Activated CD4-positive, alpha-beta T cell treated with anti-CD3 and anti-CD28 coated beads, Interleukin-2, amount 50 U/mL, for 48 hours (primary cell): ENCODE measurements around the gene SEMA6A.
"Not testable (repeated sequence)": the region's sequence is repeated elsewhere in the genome, so short reads cannot be mapped to it uniquely, and the experiment has no call there.

ENCODE experiments used
- DNase-seq, 2 experiments: peaks; one replicate each; pipeline ENCODE4 v3.0.0-alpha.2; 2020

The SEMA6A gene

GRCh38 chr5:116546743-116547124 is 27.9 kb downstream of the SEMA6A start:
- no peak for DNase-seq

DNA sequence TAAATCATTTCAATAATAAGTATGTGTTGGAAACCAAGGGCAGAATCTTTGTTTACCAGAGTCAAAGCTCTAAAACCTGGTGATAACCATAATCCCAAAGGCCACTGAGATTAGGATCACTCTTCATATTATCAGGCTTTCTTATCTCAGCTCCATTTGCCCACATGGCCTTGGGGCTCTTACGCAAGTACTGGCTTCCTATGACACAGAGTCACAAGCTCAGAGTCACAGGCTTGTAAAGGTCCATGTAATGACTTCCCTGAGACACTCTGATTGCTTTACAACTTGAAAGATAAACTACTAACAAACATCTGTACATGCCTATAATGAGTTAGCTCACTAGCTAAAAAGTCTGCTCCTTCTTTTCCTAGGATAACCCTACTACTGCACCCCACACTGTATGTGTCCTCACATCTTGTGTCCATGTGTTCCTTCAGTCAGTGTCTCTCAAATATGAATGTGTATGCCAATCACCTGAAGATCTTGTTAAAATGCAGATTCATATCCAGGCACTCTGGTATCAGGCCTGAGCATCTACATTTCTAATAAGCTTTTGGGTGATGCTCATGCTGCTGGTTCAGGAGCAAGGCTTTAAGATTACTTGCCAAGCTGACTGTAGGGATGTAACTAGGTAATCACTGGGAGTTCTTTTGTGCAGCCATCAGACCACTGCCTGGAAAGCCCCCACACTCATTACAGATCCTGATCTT is 28.4 kb downstream of the SEMA6A start:
- DNase-seq, result no peak

DNA sequence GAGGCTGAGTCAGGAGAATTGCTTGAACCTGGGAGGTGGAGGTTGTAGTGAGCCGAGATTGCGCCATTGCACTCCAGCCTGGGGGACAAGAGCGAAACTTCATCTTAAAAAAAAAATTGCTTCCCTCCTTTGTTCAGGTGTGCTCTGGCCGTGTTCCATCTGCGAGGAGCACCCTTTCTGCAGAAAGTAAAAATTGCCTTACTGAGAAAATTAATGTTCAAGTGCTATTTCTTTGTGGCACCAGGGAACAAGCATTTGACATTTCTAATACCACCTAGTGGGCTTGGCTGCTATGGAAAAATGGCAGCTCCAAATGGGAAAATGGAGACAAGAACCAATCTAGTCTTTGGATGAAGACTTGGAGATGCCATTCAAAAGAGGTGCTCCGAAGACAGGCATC is 29.2 kb downstream of the SEMA6A start:
- DNase-seq, result not testable (repeated sequence)

DNA sequence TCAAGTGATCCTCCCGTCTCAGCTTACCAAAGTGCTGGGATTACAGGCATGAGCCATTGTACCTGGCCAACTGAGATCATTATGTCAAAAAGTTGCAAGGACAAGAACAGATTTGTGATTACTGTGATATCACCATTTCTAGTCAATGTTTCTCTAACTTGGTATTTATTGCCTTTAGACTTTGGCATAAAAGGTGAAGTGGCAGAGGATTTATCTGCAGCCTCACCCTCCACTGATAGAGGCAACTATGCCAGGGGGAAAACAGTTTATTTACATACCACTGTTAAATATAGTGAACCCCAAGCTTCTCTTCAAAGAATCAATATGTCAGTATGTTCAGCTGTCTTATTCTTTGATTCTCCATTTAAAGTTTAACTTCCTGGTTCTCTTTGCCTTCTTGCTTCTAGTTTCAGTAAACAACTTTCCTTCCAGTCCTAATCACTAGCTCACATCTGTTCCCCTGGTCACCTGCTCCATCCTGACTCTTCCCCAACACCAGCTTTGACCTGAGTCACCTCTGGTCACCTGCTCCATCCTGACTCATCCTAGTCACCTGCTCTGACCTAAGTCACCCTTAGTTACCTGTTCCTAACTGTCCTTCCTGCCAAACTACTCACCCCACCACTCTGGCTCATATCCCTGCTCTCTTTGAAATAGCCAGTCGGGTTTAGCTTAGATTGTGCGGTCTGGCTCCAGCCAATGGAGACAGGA is 29.9 kb downstream of the SEMA6A start:
- no peak for DNase-seq

- no peak for DNase-seq
These were observed 31.1 kb downstream of the SEMA6A start for GRCh38 chr5:116543501-116543900.

DNA sequence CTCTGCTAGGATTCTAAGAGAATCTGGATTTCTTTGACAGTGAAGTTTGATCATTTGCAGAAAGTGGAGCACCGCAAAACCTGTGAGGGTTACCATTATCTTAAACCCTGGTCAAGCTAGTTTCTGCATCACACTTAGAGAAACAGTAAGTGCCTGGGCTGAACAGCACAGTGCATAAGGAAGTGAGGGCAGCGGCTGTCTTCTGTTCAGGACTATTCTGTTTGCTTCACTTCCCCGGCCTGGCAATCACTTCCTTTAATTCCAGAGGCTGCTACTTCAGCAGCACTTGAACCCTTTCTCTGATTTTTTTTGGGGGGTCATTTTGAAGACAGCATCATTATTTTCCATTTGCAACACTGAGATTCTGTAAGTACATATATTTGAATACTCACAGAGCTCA is 32.0 kb downstream of the SEMA6A start:
- no peak for DNase-seq

DNA sequence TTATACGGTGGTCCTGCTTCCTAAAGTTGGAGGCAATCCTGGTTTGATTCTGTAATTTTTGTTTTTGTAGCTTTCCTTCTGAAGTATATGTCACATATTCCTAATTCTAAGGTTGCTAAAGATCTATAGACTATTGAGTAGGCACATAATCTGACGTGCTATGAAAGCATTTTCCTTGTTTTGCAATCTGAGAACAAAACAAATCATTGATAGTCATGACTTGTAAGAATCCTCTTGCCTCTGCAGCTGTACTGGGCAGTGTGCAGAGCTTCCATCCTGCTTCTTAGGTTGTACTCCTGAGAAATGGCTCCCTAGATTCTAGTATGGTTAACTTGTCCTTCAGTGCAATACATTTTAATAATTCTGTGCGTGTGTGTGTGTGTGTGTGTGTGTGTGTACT is 35.4 kb downstream of the SEMA6A start:
- no peak for DNase-seq

GRCh38 chr5:116536316-116537083 is 38.1 kb downstream of the SEMA6A start:
- no peak for DNase-seq

- no peak for DNase-seq
These were observed 39.5 kb downstream of the SEMA6A start for GRCh38 chr5:116534964-116535651.

- DNase-seq, result no peak
These were observed 41.7 kb downstream of the SEMA6A start for GRCh38 chr5:116532762-116533525.

DNA sequence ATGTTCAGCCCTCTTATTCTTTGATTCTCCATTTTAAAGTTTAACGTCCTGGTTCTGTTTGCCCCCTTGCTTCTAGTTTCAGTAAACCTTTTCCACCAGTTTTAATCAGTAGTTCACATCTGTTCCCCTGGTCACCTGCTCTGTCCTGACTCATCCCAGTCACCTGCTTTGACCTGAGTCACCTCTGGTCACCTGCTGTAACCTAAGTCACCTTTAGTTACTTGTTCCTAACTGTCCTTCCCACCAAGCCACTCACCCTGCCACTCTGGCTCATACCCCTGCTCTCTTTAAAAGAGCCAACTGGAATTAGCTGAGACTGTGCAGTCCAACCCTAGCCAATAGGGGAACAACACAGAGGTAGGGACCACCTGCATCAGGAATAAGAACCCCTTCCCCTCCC is 43.0 kb downstream of the SEMA6A start:
- no peak for DNase-seq

- DNase-seq, result no peak
These were observed 43.5 kb downstream of the SEMA6A start for GRCh38 chr5:116531117-116531516.

DNA sequence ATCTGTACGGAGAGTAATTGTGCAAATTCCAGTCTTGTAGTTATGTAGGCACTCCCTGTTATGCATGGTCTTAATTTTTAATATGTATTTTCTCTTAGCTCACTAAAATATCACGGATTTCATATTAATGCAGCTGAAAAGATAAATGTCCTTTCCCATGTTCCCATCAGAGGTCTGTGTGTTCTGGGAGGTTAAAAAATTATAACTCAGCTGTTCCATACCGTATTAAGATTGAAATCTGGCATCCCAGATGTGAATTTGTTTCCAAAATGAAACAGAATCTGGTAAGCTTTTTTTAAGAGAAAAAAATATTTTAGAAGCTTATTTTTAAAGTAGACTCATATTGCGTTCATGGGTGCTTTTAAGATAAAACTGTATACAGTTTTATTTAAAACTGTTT is 44.3 kb downstream of the SEMA6A start:
- DNase-seq, result no peak

DNA sequence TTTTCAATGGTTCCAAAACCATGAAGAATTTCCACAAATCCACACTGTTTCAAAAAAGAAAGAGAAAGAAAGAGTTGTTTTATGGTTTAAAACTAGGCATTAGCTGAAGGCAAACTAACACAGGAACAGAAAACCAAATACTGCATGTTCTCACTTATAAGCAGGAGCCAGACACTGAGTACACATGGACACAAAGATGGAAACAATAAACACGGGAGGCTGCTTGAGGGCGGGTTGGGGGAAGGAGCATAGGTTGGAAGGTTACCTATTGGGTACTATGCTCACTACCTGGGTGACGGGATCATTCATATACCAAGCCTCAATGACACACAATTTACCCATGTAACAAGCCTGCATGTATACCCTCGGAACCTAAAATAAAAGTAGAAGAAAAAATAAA is 45.0 kb downstream of the SEMA6A start:
- no peak for DNase-seq

GRCh38 chr5:116528519-116529234 is 45.9 kb downstream of the SEMA6A start:
- no peak for DNase-seq

GRCh38 chr5:116527582-116527981 is 47.0 kb downstream of the SEMA6A start:
- DNase-seq, result no peak

- no peak for DNase-seq
These were observed 48.9 kb downstream of the SEMA6A start for GRCh38 chr5:116525674-116526073.

GRCh38 chr5:116524966-116525365 is 49.7 kb downstream of the SEMA6A start:
- no peak for DNase-seq

DNA sequence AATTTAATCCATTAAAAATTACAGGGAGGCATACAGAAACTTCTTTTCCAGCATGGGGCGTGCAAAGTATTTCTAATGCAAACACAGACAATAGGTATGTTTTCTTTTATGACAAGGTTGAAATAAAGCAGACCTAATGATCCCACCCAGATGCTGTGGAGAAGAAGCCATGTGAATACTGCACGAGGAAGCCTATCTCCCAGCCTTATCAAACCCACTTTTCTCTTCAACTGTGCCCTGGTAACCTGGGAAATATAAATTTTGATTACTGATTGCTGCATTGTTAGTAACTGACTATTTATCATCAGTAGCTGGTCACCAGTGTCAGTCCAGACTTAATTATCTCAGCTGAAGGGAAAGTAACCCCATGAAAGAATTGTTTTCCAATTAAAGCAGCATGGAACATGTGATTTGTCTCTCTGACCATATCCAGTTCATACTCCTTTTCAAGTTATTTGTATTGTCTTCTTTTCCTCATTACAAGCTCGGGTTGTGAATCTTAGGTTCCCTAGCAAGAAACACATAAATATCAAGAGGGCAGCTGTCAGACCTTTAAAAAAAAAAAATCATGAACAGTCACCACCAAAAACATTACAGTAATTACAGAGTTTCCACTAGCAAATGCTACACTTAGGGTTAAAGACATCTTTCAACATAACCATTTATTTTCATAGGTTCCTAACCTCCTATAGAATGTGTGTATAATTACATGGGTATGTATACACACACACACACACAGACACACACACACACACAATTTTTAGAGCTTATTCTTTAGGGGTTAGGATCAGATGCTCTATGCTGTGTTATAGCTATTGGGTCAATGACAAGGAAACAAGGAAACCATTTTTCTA is 50.3 kb downstream of the SEMA6A start:
- no peak for DNase-seq

DNA sequence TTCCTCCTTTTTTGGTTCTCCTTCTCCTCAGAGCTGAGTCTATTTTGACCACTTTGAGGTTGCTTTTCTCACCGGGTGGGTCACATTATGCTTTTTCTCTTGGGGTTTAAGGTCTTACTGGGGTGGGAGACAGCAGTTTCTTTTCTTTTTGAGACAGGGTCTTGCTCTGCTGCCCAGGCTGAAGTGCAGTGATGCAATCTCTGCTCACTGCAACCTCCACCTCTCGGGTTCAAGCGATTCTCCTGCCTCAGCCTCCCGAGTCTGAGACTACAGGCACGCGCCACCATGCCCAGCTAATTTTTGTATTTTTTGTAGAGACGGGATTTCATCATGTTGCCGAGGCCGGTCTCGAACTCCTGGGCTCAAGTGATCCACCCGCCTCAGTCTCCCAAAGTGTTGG is 51.4 kb downstream of the SEMA6A start:
- DNase-seq, result not testable (repeated sequence)
